HG03442 (cell line): ENCODE measurements around the gene LDLRAD3.

Source experiments
- ATAC-seq: cut with Tn5 transposase; IDR thresholded peaks from one replicate; pipeline ENCODE4 v1.9.1; 2021; ENCODE audit warnings: mild to moderate bottlenecking, moderate library complexity; ENCODE audit not compliant: unreplicated experiment

Gene LDLRAD3

GRCh38 chr11:36229091-36229705 is 285.3 kb downstream of the LDLRAD3 start:
- no peak for ATAC-seq

DNA sequence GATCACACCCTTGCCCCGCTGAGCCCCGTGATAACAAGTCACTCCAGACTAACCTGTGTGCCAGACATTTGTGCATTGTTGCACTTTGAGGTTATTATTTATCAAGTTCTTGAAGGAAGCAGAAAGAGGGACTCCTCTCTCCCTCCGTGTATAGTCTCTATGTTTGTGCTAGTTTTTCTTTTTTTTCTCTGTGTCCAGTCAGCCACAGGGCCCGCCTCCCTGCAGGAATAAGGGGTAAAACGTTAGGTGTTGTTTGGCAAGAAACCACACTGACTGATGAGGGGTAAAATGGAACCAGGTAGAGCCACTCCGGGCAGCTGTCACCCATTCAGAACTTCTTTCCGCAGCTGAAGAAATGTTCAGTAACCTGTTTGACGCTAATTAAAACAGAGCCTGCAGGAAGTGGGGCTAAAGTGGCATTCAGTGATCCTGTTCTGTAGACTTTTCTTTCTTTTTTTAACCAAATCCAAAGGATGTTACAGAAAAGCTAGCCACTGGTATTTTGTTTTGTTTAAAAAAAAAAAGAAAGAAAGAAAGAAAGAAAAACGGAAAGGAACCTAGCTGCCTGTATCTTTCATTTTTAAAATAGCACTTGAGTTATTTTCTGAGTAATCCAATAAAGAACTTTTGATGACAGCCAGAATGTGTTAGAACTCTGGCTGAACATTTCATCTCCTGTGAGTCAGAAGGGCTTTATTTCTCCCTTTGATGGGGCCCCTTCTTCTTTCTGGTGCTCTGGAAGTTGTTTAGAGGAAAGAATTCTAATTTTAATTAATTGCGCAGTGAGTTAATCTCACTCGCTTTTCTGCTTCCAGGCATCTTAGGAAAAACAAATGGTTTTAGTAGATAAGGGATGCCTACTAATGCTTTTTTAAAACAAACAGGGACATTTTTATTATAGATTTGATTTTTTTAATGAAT is 287.2 kb downstream of the LDLRAD3 start:
- ATAC-seq = no peak

DNA sequence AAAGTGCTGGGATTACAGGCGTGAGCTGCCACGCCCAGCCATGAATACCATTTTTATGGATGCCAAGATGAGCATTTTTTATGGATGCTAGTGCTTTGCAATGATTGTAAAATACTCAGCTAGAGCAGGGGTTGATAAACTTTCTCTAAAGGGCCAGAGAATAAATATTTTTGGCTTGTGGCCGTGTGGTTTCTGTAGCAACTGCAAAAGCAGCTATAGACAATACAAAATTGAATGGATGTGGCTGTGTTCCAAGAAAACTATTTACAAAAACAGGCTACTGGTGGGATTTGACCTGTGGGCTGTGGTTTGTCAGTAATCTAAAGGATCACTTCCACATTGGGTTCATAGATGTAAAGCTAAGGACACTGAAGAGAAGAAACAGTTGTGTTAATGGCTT is 289.3 kb downstream of the LDLRAD3 start:
- ATAC-seq = no peak

DNA sequence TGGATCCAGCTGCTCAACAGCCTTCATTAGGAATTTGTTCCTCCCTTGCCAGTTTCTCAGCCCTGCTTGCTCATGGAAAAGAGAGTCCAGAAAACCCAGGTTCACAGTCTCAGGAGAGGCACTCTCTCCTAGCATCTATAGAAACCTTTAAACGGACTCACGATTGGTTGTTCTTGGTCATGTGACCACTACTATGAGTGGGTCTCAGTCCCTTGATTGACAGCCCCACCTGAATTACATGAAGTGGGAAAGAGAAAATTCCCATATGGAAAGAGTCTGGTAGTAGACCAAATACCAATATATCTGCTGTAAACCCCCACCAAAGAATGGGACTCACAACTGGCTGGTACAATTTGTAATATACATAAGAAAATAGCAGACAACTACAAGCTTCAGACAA is 291.0 kb downstream of the LDLRAD3 start:
- no peak for ATAC-seq

GRCh38 chr11:36235750-36236149 is 291.9 kb downstream of the LDLRAD3 start:
- ATAC-seq = no peak

- no peak for ATAC-seq
Observed at GRCh38 chr11:36237391-36237790, 293.5 kb downstream of the LDLRAD3 start.

- ATAC-seq = no peak
Observed at GRCh38 chr11:36238036-36238631, 294.3 kb downstream of the LDLRAD3 start.

DNA sequence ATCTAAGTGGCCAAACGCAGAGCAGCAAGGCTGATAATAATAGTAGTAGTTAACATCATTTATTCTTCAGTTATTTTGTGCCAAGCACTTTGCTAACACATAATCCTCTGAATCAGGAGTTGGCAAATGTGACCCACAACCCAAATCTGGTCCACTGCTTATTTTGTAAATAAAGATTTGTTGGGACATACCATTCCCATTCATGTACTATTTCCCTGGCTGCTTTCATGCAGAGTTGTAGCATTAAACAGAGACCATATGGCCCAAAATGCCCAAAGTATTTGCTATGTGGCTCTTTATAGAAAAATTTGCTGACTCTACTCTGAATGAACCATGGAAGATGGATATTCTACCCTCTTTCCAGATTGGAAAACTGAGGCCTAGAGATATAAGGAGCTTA is 295.0 kb downstream of the LDLRAD3 start:
- ATAC-seq = no peak

DNA sequence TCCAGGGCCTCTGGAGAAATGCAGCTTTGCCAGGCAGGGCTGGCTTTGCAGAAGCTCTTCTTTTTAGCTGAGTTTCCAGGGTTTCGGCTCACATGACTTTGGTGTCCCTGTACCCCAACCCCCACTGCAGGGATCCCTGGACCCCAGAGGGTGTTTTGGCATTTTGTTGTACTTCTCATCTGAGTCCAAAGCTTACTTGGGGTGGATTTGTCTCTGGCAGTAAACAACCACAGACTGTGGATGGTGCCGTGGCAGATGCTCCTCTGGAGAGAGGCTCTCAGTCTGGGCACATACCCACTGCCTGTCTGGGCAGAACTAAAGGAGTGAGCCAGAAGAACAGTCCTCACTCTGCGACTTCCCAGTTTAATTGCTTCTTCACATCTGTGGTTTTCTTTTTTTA is 295.8 kb downstream of the LDLRAD3 start:
- ATAC-seq = no peak

- no peak for ATAC-seq
Observed at GRCh38 chr11:36240173-36240572, 296.3 kb downstream of the LDLRAD3 start.

GRCh38 chr11:36240801-36241200 is 296.9 kb downstream of the LDLRAD3 start:
- ATAC-seq = no peak

DNA sequence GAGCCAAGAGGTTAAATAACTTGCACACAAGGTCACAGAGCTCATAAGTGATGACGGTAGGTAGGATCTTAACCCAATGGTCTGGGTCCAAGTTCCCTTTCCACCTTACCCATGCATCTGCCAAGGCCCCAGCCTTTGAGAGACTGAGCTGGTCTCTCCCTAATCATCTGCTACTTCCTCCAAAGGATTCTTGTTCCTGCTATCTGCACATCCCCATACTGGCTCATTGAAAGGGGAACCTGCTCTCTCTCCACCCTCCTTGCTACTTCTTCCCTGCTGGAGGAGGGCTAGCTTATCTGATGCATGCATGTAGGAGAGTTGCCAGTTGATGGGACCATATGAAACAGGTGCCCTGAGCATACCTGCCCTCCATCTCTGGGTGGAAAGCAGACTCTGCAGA is 297.6 kb downstream of the LDLRAD3 start:
- ATAC-seq = no peak

DNA sequence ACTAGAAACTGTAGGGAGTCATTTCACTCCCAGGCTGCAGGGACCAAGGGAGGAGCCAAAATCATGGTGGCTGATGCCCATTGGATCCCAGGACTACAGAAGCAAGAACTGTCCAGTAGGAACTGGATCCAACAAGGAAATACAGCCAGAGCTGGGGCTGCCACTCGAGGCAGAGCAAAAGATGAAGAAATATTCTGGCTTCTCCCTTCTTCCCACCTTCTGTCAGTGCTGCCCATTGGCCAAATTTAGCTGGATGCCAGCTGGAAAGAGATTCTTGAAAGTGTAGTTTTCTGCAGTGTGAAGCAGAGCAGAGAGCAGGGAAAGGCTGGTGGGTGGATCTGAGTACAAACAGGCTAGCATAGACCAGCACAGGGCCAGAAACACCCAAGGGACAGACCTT is 299.8 kb downstream of the LDLRAD3 start:
- no peak for ATAC-seq

GRCh38 chr11:36247493-36247892 is 303.6 kb downstream of the LDLRAD3 start:
- no peak for ATAC-seq

- no peak for ATAC-seq
Observed at GRCh38 chr11:36248436-36248835, 304.6 kb downstream of the LDLRAD3 start.

DNA sequence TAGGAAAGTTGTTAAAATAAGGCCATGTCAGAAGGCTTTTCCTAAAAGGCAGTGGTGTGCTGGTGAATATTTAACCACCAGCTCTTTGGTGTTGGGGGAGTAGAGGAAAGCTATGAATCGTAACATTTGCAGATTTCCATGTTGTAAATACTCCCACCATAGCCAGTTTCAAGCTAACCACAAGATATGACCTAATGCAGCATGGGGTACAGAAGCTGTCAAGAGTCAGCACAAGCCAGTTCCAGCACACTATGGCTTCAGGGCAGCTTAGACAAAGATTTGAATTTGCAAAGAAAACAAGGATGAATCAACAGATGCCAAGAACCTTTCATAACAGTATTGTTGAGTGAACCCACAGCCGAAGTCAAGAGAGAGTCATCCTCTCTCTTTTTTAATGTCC is 305.4 kb downstream of the LDLRAD3 start:
- ATAC-seq = no peak

DNA sequence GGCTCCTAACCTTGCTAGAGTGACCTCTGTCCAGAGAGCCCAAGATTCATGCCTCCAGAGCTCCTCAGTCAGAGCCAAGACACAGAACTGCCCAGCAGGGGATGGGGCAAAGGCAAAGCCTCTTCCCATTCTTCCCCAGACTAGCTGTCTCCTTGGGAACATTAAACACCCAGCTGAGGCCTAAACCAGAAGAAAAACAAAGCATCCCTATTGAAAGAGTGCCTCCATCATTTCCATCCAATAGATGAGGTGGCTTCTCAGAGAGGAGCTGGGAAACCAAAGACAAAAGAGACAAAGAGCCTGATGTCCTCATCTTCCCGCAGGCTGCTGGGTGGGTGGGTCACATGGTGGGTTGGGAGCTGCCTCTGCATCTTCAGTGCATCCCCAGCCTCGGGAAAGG is 308.0 kb downstream of the LDLRAD3 start:
- no peak for ATAC-seq

GRCh38 chr11:36253238-36253637 is 309.4 kb downstream of the LDLRAD3 start:
- no peak for ATAC-seq

DNA sequence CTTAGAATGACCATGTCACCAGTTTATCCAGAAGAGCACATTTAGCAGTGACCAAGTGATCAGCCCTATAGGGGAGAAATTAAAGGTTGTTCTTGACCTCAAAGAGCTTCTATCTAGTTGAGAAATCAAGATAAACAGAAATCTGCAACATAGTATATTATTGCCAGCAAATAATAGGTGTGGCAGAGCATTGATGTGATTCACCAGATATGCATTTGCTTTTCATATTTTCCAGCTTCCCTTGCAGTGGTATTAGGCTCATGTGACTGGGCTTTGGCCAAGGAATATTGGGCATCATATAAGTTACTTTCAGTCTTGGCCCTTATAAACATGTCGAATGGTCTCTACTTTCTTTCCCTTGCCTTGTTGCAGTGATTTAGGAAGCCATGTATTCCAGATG is 310.9 kb downstream of the LDLRAD3 start:
- ATAC-seq = no peak

- ATAC-seq = no peak
Observed at GRCh38 chr11:36257351-36257750, 313.5 kb downstream of the LDLRAD3 start.

GRCh38 chr11:36258730-36259360 is 315.0 kb downstream of the LDLRAD3 start:
- no peak for ATAC-seq

GRCh38 chr11:36261094-36261493 is 317.2 kb downstream of the LDLRAD3 start:
- no peak for ATAC-seq
